GM21526 (cell line): ENCODE results near the gene PHACTR2.
"Not testable (repeated sequence)": the region's sequence is repeated elsewhere in the genome, so short reads cannot be mapped to it uniquely, and the experiment has no call there.

Experiments
- ATAC-seq: cut with Tn5 transposase; IDR thresholded peaks from one replicate; pipeline ENCODE4 v1.9.1; 2021; ENCODE audit warnings: moderate library complexity; ENCODE audit not compliant: unreplicated experiment, low FRiP score

Gene PHACTR2

DNA sequence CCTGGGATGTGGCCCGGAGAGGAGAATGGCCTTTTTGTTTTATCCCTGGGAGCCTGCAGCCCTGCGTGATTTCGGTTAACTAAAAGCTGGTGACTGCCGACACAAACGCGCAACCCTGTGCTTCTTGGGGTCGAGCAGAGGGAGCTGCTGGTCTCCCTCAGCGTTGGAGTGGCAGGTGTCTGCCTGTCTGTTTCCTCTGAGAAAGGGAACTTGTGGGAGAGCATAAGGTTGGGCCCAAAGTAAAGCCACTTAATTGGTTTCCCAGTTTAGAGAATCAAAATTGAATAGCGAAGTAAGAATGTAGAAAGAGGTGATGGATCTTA is 165.9 kb downstream of the PHACTR2 start:
- no peak for ATAC-seq

- no peak for ATAC-seq
Measured at GRCh38 chr6:143844006-143844405, 166.2 kb downstream of the PHACTR2 start.

DNA sequence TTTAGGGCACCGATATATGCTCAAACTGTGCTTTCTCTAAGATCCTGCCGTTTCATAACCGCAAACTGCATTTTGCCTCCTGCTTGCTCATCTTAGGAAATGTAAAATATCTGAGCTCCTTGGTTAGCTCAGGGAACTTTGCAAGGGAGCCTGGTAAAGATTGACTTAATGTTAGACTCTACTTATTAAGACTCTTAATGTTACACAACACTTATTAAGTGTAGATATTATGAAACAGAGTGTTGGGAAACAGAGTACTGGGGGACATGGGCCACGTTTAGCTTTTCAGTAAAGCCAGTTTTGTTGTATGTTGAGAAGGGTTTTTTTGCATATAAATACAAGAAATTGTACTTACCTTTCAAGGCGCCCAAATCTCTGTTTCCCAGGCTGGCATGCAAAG is 167.3 kb downstream of the PHACTR2 start:
- no peak for ATAC-seq

- not testable (repeated sequence) for ATAC-seq
Measured at GRCh38 chr6:143851706-143852105, 173.9 kb downstream of the PHACTR2 start.

GRCh38 chr6:143855057-143855456 is 177.3 kb downstream of the PHACTR2 start:
- not testable (repeated sequence) for ATAC-seq

- ATAC-seq, result not testable (repeated sequence)
Measured at GRCh38 chr6:143856762-143857161, 179.0 kb downstream of the PHACTR2 start.

DNA sequence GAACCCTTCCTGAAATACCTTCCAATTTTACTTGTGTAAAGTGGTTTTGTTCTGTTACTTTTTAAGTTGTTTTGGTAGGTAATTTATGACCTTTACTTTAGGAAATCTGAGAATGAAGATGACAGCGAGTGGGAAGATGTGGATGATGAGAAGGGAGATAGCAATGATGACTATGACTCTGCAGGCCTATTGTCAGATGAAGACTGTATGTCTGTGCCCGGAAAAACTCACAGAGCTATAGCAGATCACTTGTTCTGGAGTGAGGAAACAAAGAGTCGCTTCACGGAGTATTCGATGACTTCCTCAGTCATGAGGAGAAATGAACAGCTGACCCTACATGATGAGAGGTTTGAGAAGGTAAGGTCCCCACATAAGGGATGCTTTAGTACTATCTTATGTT is 179.9 kb downstream of the PHACTR2 start:
- ATAC-seq, result no peak

DNA sequence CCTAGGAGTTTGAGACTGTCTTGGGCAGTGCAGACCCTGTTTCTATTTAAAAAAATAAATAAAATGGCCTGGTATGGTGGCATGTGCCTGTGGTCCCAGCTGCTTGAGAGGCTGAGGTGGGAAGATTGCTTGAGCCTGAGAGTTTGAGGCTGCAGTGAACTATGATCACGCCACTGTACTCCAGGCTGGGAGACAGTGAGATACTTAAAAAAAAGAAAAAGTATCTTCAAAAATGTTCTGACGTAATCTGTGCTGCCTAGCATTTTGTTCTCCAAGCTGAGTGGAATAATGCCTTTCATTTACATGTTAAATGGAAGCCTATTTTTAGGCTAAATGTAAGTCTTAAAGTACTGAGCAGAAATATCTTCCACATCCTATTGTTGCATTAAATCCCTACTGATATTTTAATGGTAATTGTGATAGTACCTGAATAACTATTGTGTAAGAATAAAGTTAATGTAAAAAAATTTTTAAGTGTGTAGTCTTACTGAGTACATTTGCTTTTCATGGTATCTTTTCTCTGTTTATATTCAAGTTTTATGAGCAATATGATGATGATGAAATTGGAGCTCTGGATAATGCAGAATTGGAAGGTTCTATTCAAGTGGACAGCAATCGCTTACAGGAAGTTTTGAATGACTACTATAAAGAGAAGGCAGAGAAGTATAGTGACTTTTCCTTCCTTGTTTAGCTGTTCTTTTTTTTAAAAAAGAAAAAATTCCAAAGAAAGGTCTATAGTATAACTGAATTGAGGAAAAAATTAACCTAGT is 182.3 kb downstream of the PHACTR2 start:
- ATAC-seq, result no peak

DNA sequence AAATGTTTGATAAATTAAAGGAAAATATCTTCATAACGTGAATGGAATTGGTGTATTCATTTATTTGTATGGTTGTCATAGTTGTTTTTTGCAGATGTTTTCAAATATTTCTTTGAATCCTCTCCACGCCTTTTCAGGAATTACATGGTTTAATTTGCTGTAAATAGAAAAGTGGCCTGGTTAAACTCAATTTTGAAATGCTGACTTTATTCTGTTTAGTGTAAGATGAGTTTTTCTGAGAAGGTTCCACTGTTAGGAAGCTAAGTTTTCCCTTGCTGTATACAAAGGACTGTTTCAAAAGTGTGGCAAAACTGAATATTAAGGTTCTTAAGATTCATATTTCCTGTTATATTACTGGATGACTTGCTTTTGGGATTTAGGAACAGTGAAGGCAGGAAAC is 186.0 kb downstream of the PHACTR2 start:
- ATAC-seq, result no peak

DNA sequence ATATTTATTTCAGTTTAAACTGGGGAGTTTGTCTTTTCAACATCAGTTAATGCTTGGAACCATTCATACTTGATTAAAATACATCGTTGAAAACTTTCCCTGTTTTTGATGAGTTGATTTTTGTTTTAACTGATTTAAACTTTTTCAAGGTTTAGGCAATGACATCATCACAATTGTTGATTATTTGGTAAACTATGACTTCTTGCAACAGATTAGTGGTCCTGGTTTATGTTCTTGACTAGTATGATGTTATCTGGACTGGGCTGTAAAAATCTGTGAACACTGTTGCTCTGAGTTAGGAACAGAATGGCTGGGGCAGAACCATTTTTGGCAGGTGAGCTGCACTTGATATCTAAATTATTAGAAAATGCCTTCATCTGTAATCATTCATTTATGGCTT is 186.5 kb downstream of the PHACTR2 start, which contains the start of gene ZC2HC1B:
TSS of gene ZC2HC1B (plus strand) at position 241 of the 400 bp plus-strand sequence. CDS start at position 307, 66 bp downstream.
- ATAC-seq, result no peak

DNA sequence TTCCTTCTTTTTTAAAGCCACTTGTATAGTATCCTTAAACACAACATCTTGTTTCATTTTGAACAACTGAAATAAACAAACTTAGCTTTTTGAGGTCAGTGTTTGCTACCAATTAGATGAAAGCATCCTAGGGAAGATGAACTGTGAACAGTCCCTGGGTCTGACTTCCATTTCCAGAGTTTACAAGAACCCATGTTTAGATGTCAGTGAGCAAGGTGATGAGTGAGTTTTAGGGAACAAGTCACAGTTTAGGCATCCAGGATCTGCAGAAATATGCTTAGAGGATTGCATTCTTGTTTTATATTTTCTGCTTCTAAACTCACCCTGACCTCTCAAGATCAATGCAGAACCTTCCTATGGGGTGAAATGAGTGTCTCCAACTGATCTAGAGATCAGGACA is 189.5 kb downstream of the PHACTR2 start:
- no peak for ATAC-seq

DNA sequence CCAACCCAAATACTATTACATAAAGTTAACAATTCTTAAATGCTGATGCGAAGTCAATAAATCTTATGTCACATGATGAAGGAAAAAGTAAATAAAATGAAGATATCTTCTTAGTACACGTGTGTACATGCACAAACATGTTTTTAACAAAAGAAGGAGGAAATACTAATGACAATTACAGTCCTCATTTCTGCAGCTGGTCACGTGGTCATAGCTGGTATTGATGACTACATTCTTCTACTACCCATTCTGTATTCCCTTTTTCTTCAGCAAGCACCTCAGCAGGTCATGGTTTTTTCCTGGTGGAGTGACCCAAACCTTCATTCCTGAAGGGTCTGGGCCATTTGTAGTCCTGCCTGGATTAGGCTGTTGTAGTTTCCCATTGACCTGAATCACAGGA is 191.0 kb downstream of the PHACTR2 start:
- not testable (repeated sequence) for ATAC-seq

DNA sequence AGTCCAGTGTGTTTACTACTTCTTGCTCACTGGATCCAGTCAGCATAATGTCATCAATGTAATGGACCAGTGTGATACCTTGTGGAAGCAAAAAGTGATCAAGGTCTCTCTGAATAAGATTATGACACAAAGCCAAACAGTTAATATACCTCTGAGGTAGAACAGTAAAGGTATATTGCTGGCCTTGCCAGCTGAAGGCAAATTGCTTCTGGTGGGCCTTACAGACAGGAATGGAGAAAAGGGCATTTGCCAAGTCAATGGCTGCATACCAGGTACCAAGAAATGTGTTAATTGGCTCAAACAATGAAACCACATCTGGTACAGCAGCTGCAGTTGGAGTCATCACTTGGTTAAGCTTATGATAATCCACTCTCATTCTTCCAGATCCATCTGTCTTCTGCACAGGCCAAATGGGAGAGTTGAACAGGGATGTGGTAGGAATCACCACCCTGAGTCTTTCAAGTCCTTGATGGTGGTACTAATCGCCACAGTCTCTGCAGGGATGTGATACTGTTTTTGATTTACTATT is 193.5 kb downstream of the PHACTR2 start:
- not testable (repeated sequence) for ATAC-seq

DNA sequence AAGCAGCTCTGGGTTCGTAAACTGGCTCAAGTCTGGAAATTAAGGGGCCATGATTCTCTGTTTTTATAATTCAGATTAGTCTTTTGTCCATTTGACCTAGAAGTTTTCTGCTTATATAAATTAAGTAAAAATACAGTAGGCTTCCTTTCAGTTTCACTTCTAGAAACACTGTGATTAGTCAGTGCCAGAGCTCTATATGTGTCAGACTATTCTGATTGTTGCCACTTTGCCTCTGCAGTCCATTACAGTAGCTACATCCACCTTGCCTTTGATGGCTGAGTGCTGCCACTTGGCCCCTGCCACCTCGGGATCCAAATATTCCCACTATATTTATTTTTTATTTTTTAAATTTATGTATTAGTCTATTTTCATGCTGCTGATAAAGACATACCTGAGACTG is 194.4 kb downstream of the PHACTR2 start:
- ATAC-seq, result peak; percentile 94

- ATAC-seq, result not testable (repeated sequence)
Measured at GRCh38 chr6:143873600-143873999, 195.8 kb downstream of the PHACTR2 start.

- ATAC-seq, result not testable (repeated sequence)
Measured at GRCh38 chr6:143874503-143874902, 196.7 kb downstream of the PHACTR2 start.

GRCh38 chr6:143877584-143878271 is 200.0 kb downstream of the PHACTR2 start:
- no peak for ATAC-seq

GRCh38 chr6:143878272-143878760 is 200.6 kb downstream of the PHACTR2 start:
- no peak for ATAC-seq

GRCh38 chr6:143880412-143880811 is 202.6 kb downstream of the PHACTR2 start:
- ATAC-seq, result no peak
